HepG2 (cell line): ENCODE data around the gene ZBTB4. TPM values are rescaled to one million over a fixed set of nuclear protein-coding genes. Genes with fewer than 3 reads are reported as not detected.

Experiments used
- ATF7 ChIP-seq, 2 experiments: fragments of 450-650 bp in 1 of 2; sonication (generic) in 1 of 2; formaldehyde crosslinking in 1 of 2; IDR thresholded peaks; 2 replicates each; pipeline versions ENCODE4 v1.4.0 to v1.6.1; 2016 to 2020; ENCODE audit warnings: antibody characterized with exemption in 1 of 2, mild to moderate bottlenecking in 1 of 2, missing genetic modification reagents in 1 of 2
- ATM ChIP-seq: fragments of 450-650 bp; IDR thresholded peaks from 2 replicates; pipeline ENCODE4 v1.7.1; 2017; ENCODE audit warnings: mild to moderate bottlenecking, borderline replicate concordance
- ELF1 ChIP-seq: sonication (generic); formaldehyde crosslinking; IDR thresholded peaks from 2 replicates; pipeline ENCODE4 v1.4.0; 2020; ENCODE audit warnings: missing genetic modification reagents
- HMGXB4 ChIP-seq, 2 experiments: sonication (generic) in 1 of 2; formaldehyde crosslinking in 1 of 2; IDR thresholded peaks; 2 replicates each; pipeline versions ENCODE4 v1.4.0 to v1.6.1; 2018 to 2020; ENCODE audit warnings: missing genetic modification reagents in 2 of 2, borderline replicate concordance in 1 of 2, low read depth in 1 of 2, mild to moderate bottlenecking in 1 of 2, missing biosample characterization in 1 of 2
- POGZ ChIP-seq: sonication (generic); formaldehyde crosslinking; IDR thresholded peaks from 2 replicates; pipeline ENCODE4 v1.4.0; 2020; ENCODE audit warnings: mild to moderate bottlenecking, missing genetic modification reagents
- ZBTB7A ChIP-seq: sonication (generic); formaldehyde crosslinking; IDR thresholded peaks from 2 replicates; pipeline ENCODE4 v1.8.0; 2022; ENCODE audit warnings: mild to moderate bottlenecking, missing genetic modification reagents
- ZNF564 ChIP-seq: sonication (generic); formaldehyde crosslinking; IDR thresholded peaks from 2 replicates; pipeline ENCODE4 v1.8.1; 2023; ENCODE audit warnings: mild to moderate bottlenecking, missing genetic modification reagents
- ZNF883 ChIP-seq: sonication (generic); formaldehyde crosslinking; IDR thresholded peaks from 2 replicates; pipeline ENCODE4 v1.5.1; 2020; ENCODE audit warnings: mild to moderate bottlenecking, missing genetic modification reagents; ENCODE audit errors: not compliant biosample characterization
- ZSCAN9 ChIP-seq: IDR thresholded peaks from 2 replicates; pipeline ENCODE4 v1.6.1; 2016; ENCODE audit warnings: borderline replicate concordance
- polyA plus RNA-seq, 8 experiments: library from polyadenylated mRNA; depleted of rRNA in 3 of 8; stranded (reverse) in 7 of 8; unstranded in 1 of 8; fragments of >200 nt; fragmentation: Illumina TruSeq in 4 of 8; extraction: Trizol in 4 of 8; gene quantifications; 2 replicates each; pipeline versions ENCODE4 v1.2.1 to v1.2.3, GENCODE V29; 2011 to 2016; ENCODE audit warnings: low read depth in 4 of 8, missing spikeins in 1 of 8, mixed read lengths in 1 of 8; ENCODE audit not compliant: insufficient read depth in 1 of 8
- total RNA-seq, 5 experiments: library from RNA; depleted of rRNA; stranded (reverse); fragments of >200 nt; fragmentation: Illumina TruSeq; extraction: Trizol; gene quantifications; 2 replicates each; pipeline ENCODE4 v1.2.3, GENCODE V29; 2016; ENCODE audit warnings: low read depth in 1 of 5

The ZBTB4 gene
- total and polyA plus RNA-seq, 2 of the 13 experiments (the other 11 are each of a cell fraction or from before 2014, with no cell fraction given): 4.3 to 7.4 TPM

DNA sequence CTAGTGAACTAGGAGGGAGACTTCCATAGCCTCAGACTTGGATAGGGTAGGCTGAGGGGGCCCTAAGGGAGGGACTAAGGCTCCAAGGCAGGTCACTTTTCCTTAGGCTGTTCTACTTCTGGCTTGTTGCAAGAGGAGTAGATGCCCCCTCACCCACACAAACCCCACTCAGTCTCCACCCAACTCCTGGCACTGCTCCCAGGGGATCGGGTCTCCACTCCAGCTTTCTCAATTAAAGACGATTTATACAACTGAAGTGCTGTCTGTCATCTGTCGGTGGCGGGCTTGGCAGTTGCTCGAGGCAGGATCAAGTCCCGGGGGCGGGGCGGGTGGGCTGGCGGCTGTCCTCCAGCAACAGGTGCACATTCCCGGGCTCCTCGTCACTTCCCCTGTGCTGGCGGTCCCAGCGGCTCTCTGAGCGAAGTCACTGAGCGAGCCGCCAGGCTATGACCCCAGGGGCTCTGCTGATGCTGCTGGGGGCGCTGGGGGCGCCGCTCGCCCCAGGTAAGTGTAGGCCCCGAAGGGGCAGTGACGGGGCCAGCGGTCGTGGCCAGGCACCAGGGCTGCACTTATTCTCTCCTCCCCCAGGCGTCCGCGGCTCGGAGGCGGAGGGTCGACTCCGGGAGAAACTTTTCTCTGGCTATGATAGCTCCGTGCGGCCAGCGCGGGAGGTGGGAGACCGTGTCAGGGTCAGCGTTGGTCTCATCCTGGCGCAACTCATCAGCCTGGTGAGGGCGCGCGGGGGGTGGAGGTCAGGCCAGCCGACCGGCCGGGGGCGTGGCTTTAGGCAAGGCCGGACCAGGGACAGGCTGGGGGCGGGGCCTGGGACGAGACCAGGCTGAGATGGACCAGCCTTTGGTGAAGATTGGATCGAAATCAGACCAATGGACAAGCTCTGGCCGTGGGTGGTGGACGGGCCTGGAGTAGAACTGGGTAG lies 34.5 kb downstream of the ZBTB4 start, which contains the start of gene CHRNB1 (continued):
- TF ChIP-seq ZSCAN9 (CRISPR knock-in tag): peak; percentile 75; the same call in 1 of the 2 replicates
- 0 out of 2 replicates have a peak, but pooled peaks have one; percentile 49 for TF ChIP-seq ZNF564 (CRISPR knock-in tag)
- no peak for TF ChIP-seq ATM
- 0 out of 2 replicates have a peak, but pooled peaks have one; percentile 31 for TF ChIP-seq ZBTB7A
- TF ChIP-seq ZNF883 (CRISPR knock-in tag): no peak
- peak; percentile 73 to 87; a peak in 3 of 4 replicates for TF ChIP-seq HMGXB4 (CRISPR knock-in tag; IDR thresholded peaks at IDR 0.05; ENCODE audit: borderline replicate concordance in 1 of 2, low read depth in 1 of 2)
- no peak for TF ChIP-seq ATF7 (IDR thresholded peaks at IDR 0.05)
- TF ChIP-seq ATF7 (CRISPR knock-in tag; IDR thresholded peaks at IDR 0.05): peak; percentile 60; the same call in 1 of the 2 replicates
- no peak for TF ChIP-seq POGZ (CRISPR knock-in tag)
- TF ChIP-seq ELF1 (CRISPR knock-in tag): peak; percentile 33; the same call in 1 of the 2 replicates
